Measurements from ENCODE around the gene MMP24.

DNA sequence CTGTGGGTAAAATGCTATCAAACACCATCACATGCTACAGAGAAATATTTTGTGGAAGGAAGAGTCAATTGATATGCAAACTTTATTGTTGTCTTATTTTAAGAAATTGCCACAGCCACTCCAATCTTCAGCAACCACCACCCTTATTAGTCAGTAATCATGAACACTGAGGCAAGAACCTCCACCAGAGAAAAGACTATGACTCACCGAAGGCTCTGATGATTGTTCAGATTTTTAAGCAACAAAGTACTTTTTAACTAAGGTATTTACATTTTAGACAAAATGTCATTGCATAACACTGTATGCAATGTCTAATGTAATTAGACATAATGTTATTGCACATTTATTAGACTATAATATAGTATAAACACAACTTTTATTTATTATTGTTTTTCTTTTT is 26.2 kb upstream of the MMP24 start:
- TF ChIP-seq ZFX (IDR thresholded peaks at IDR 0.05): no peak
- TF ChIP-seq, protein P1, sequence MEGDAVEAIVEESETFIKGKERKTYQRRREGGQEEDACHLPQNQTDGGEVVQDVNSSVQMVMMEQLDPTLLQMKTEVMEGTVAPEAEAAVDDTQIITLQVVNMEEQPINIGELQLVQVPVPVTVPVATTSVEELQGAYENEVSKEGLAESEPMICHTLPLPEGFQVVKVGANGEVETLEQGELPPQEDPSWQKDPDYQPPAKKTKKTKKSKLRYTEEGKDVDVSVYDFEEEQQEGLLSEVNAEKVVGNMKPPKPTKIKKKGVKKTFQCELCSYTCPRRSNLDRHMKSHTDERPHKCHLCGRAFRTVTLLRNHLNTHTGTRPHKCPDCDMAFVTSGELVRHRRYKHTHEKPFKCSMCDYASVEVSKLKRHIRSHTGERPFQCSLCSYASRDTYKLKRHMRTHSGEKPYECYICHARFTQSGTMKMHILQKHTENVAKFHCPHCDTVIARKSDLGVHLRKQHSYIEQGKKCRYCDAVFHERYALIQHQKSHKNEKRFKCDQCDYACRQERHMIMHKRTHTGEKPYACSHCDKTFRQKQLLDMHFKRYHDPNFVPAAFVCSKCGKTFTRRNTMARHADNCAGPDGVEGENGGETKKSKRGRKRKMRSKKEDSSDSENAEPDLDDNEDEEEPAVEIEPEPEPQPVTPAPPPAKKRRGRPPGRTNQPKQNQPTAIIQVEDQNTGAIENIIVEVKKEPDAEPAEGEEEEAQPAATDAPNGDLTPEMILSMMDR (conservative IDR thresholded peaks at IDR 0.05): no peak
